ENCODE data around the gene GPX4.

DNA sequence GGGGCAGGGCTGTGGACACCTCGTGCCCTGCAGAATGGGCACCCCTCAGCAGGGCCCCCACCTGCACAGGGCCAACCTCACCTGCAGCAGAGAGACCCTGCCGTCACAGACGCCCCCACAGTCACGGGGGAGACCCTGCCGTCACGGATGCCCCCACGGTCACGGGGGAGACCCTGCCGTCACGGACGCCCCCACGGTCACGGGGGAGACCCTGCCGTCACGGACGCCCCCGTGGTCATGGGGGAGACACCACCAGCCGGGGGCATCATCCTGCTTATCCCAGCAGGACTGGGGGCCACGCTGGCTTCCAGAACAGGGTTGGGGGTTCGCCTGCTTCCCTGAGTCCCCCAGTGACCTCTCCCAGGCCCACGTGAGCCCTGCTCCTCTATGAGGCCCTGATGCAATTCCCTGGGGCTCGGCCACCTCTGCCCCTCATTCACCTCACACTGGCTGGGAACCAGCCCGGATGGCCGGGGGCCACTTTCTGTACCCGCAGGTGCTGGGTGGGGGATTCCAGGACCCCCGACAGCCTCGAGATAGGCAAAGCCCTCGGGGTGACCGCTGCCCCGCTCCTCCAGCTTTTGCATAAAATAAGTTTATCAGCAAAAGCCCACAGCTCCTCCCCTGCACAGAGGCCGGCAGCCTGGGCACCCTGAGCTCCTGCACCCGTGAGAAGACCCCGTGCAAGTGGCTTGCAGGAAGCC is 46.7 kb downstream of the GPX4 start:
- TF ChIP-seq CTCF (IDR thresholded peaks at IDR 0.05) (no peak), POLR2A (IDR thresholded peaks at IDR 0.05) (no peak)

All from testis (tissue), 2 donors.